B cell (primary cell): ENCODE measurements around the gene HPGD. TPM values are rescaled to one million over a fixed set of nuclear protein-coding genes. Genes with fewer than 3 reads are reported as not detected.
A peak's percentile ranks its signal among the peaks of the same experiment; 100 is the strongest.

Source experiments
- ATAC-seq: fragments of 200-7000 bp; cut with Tn5 transposase; one replicate; pipeline ENCODE4 v1.10.0; 2021; ENCODE audit warnings: low read depth, mild to moderate bottlenecking, moderate number of reproducible peaks, moderate library complexity
- CTCF ChIA-PET: fragments of 350-600 bp; sonication (Branson Sonifier 250); formaldehyde crosslinking; loops from one replicate; lab custom pipeline; 2021; ENCODE audit warnings: antibody characterized with exemption, inconsistent platforms; lab: Charles Lee
- POLR2A ChIA-PET: fragments of 350-600 bp; sonication (Branson Sonifier 250); formaldehyde crosslinking; loops from one replicate; lab custom pipeline; 2021; ENCODE audit warnings: antibody characterized with exemption; lab: Charles Lee
- DNase-seq: peaks from one replicate; pipeline ENCODE4 v3.0.0; 2013
- H2AFZ ChIP-seq: 2 replicates; pipeline ENCODE4 v1.6.1; 2012; ENCODE audit warnings: mild to moderate bottlenecking, low read depth, low read length; ENCODE audit not compliant: insufficient read depth, poor library complexity, severe bottlenecking
- H3K27ac ChIP-seq, 2 donors: 1 replicate in 1 of 2; 2 replicates in 1 of 2; pipeline ENCODE4 v1.5.1; 2012 to 2013; ENCODE audit warnings: low read length in 2 of 2, mild to moderate bottlenecking in 2 of 2, moderate library complexity in 1 of 2
- H3K27me3 ChIP-seq, 4 experiments: fragments of 200-600 bp in 1 of 4; sonication (generic) in 1 of 4; replicated peaks in 1 of 4; 1 replicate in 2 of 4; 2 replicates in 2 of 4; pipeline versions ENCODE4 v1.6.1 to v1.7.0; 2013 to 2016; ENCODE audit warnings: low read length in 3 of 4, mild to moderate bottlenecking in 2 of 4, mixed read lengths in 1 of 4, moderate library complexity in 1 of 4; ENCODE audit not compliant: insufficient read depth in 4 of 4, control insufficient read depth in 3 of 4; ENCODE audit errors: control extremely low read depth in 1 of 4
- H3K36me3 ChIP-seq, 2 experiments: replicated peaks in 1 of 2; 1 replicate in 1 of 2; 2 replicates in 1 of 2; pipeline versions ENCODE4 v1.6.1 to v1.7.1; 2013; ENCODE audit warnings: low read length in 1 of 2; ENCODE audit not compliant: insufficient read depth in 2 of 2, control insufficient read depth in 1 of 2; ENCODE audit errors: control extremely low read depth in 1 of 2, extremely low read depth in 1 of 2
- H3K4me1 ChIP-seq, 2 donors: fragments of 200-600 bp in 1 of 2; sonication (generic) in 1 of 2; 1 replicate in 1 of 2; 2 replicates in 1 of 2; pipeline versions ENCODE4 v1.5.1 to v1.6.1; 2013 to 2017; ENCODE audit warnings: low read length in 2 of 2; ENCODE audit not compliant: control insufficient read depth in 2 of 2, insufficient read depth in 2 of 2
- H3K4me2 ChIP-seq: replicated peaks from 2 replicates; pipeline ENCODE3; 2012; ENCODE audit warnings: mild to moderate bottlenecking, low read depth, low read length; ENCODE audit not compliant: poor library complexity, severe bottlenecking
- H3K4me3 ChIP-seq, 5 experiments: fragments of 200-600 bp in 1 of 5; sonication (generic) in 1 of 5; 1 replicate in 3 of 5; 2 replicates in 2 of 5; pipeline versions ENCODE4 v1.5.1 to v1.7.0; 2011 to 2016; ENCODE audit warnings: low read length in 4 of 5, mild to moderate bottlenecking in 4 of 5, low read depth in 2 of 5, control low read depth in 1 of 5, moderate library complexity in 1 of 5; ENCODE audit not compliant: insufficient read depth in 1 of 5; ENCODE audit errors: control extremely low read depth in 1 of 5, extremely low read depth in 1 of 5
- H3K79me2 ChIP-seq: fragments of 200-600 bp; sonication (generic); one replicate; pipeline ENCODE4 v1.6.0; 2016; ENCODE audit warnings: low read length; ENCODE audit not compliant: control insufficient read depth, insufficient read depth
- H3K9ac ChIP-seq: fragments of 200-600 bp; sonication (generic); 2 replicates; pipeline ENCODE4 v1.6.1; 2017; ENCODE audit warnings: mild to moderate bottlenecking, low read length, moderate library complexity
- H3K9me3 ChIP-seq, 3 donors: one replicate each; pipeline versions ENCODE4 v1.6.1 to v1.7.1; 2013; ENCODE audit warnings: low read length in 2 of 3; ENCODE audit not compliant: control insufficient read depth in 2 of 3, insufficient read depth in 1 of 3; ENCODE audit errors: control extremely low read depth in 1 of 3
- H4K20me1 ChIP-seq: 2 replicates; pipeline ENCODE4 v1.6.0; 2012; ENCODE audit warnings: mild to moderate bottlenecking, low read length; ENCODE audit not compliant: insufficient read depth, control insufficient read depth, poor library complexity, severe bottlenecking
- H3K27ac Mint-ChIP-seq: one replicate; pipeline ENCODE4 v1.8.0; 2021; ENCODE audit warnings: mixed read lengths
- H3K27me3 Mint-ChIP-seq: one replicate; pipeline ENCODE4 v1.8.0; 2021; ENCODE audit warnings: mixed read lengths
- H3K4me1 Mint-ChIP-seq: one replicate; pipeline ENCODE4 v1.8.0; 2021; ENCODE audit warnings: mixed read lengths
- H3K4me3 Mint-ChIP-seq: one replicate; pipeline ENCODE4 v1.8.0; 2021; ENCODE audit warnings: mixed read lengths
- H3K9me3 Mint-ChIP-seq: one replicate; pipeline ENCODE4 v1.8.0; 2022; ENCODE audit warnings: mixed read lengths; ENCODE audit not compliant: insufficient read depth
- CTCF ChIP-seq: fragments of 200-600 bp; IDR thresholded peaks from one replicate; pipeline ENCODE4 v1.8.0; 2022; ENCODE audit warnings: antibody characterized with exemption, mild to moderate bottlenecking
- EZH2 ChIP-seq: IDR thresholded peaks from 2 replicates; pipeline ENCODE4 v1.6.1; 2012; ENCODE audit warnings: borderline replicate concordance, low read depth, mild to moderate bottlenecking, moderate library complexity, low read length; ENCODE audit not compliant: insufficient read depth, poor library complexity, severe bottlenecking
- WGBS: methylation state at CpG from one replicate; pipeline ENCODE4 v1.1.5; 2013; ENCODE audit warnings: missing lambda C conversion rate; ENCODE audit not compliant: insufficient coverage; 5-methylcytosine and 5-hydroxymethylcytosine counted together
- intact Hi-C: fragments of 100-400 bp; cut with micrococcal nuclease; formaldehyde crosslinking; loops from one replicate; pipeline ENCODE4 v1.10.0; 2022
- polyA minus RNA-seq: library from RNA; depleted of rRNA, polyadenylated mRNA; stranded (reverse); fragments of >200 nt; gene quantifications from 2 replicates; pipeline ENCODE4 v1.2.3, GENCODE V29; 2012
- polyA plus RNA-seq: library from polyadenylated mRNA; depleted of rRNA; stranded (reverse); fragments of >200 nt; gene quantifications from 2 replicates; pipeline ENCODE4 v1.2.3, GENCODE V29; 2012
- total RNA-seq, 2 donors: library from RNA; stranded (reverse); fragments of 120-200 nt in 1 of 2; gene quantifications; 1 replicate in 1 of 2; 2 replicates in 1 of 2; pipeline versions ENCODE4 v1.2.3 to v1.2.4, GENCODE V29; 2013 to 2022

HPGD gene
- total RNA-seq (0.63 TPM in 1 of 2 replicates, not detected in the other), polyA plus RNA-seq (0.40 and 0.67 TPM in 2 replicates), polyA minus RNA-seq (1.2 and 1.4 TPM in 2 replicates)
- total RNA-seq (2013): 1.5 TPM

DNA sequence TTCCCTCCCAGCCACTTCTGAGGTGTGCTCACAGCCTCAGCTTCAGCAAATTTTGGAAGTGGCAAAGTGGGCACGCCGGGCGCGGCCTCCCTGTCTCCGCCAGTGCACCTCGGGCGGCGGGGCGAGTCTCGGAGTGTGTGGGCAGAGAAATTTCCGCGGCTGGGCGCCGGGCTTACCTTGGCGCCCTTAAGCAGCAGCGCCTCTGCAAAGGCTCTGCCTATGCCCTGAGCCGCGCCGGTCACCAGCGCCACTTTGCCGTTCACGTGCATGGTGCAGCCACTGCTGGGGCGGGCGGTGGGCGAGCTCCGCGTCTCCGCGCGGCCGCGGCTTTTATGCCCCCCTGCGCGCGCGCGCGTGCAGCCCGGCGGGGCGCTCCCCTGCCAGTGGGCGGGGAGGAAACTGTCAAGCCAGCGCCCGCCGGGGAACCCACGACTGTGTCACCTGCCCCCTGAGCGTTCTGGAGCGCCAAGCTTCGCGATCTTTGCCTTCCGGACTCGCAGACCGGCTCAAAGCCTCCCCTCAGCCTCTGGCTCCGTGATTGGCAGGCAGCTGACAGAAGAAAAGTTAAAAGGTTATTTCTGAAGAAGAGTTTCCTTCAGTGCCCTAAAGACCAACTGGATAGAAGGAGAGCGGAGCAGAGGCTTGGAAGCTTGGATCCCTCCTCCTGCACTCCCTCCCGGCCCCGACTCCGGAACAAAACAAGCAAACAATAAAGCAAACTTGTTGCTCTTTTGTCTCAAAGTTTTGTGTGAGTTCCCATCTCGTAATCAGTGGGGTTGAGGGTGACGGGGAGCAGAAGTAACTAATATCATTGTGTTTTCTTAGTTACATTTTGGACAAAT is at the start of gene HPGD:
Gene HPGD (minus strand): TSS at position 306 of the 842 bp plus-strand sequence. CDS start 37 bp downstream, at position 269.
- under 1% methylated on average over 54 of the region's 60 CpGs for WGBS
- peaks cover 0 to 18% (median 14%) of the 10 kb centered on the region in 4 experiments for H3K27me3 ChIP-seq
- no peak within 1 kb of the TSS for H3K27ac ChIP-seq
- Mint-ChIP-seq H3K27me3 (peaks cover 37% of the 10 kb centered on the region), H3K9me3 (no peaks in the 10 kb centered on the region), H3K4me1 (peaks cover 12% of the 10 kb centered on the region), H3K4me3 (peak within 1 kb of the TSS; percentile 76), H3K27ac (no peak within 1 kb of the TSS)
- ATAC-seq (peak; percentile 69), DNase-seq (peak; percentile 33)
- peak within 1 kb of the TSS; percentile 58 for H2AFZ ChIP-seq
- peak within 1 kb of the TSS; percentile 42 for H3K9ac ChIP-seq
- no peaks in the 10 kb centered on the region for H3K79me2 ChIP-seq
- H3K36me3 ChIP-seq: no peaks in the 10 kb centered on the region
- peaks cover 13 to 16% of the 10 kb centered on the region in 2 donors for H3K4me1 ChIP-seq
- H3K4me3 ChIP-seq: peak within 1 kb of the TSS; percentile 38 to 66 (median 50)
- H3K9me3 ChIP-seq: peaks cover 0 to 1% (median 0%) of the 10 kb centered on the region in 3 donors
- no peaks in the 10 kb centered on the region for H4K20me1 ChIP-seq
- POLR2A ChIA-PET: no interaction called here
- peak within 1 kb of the TSS; percentile 68 for H3K4me2 ChIP-seq
- TF ChIP-seq CTCF: no peak
- no peak for TF ChIP-seq EZH2
- intact Hi-C loops: no loop called here
- CTCF ChIA-PET: no interaction called here

DNA sequence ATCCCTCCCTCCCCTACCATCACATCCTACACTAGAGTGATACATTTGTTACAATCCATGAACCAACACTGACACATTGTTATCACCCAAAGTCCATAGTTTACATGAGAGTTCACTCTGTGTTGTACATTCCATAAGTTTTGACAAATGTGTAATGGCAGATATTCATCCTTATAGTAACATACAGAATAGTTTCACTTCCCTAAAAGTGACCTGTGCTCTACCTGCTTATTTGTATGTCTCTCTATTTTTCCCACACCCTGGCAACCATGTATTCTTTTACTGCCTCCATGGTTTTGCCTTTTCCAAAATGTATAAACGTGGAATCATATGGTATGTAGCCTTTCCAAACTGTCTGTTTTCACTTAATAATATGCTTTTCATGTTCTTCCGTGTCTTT is 42.2 kb upstream of the HPGD start:
- TF ChIP-seq EZH2: no peak
- no peak for TF ChIP-seq CTCF
- no peak overlapping the region for H3K27ac Mint-ChIP-seq
- Histone ChIP-seq H3K4me1 (no peaks in the 10 kb centered on the region), H3K36me3 (no peaks in the 10 kb centered on the region), H3K27me3 (no peaks in the 10 kb centered on the region), H2AFZ (no peak overlapping the region), H3K27ac (no peak overlapping the region), H3K79me2 (no peaks in the 10 kb centered on the region), H3K4me2 (no peak overlapping the region), H3K9ac (no peak overlapping the region), H3K9me3 (no peaks in the 10 kb centered on the region), H4K20me1 (no peaks in the 10 kb centered on the region), H3K4me3 (no peak overlapping the region)
- ChIA-PET CTCF (no interaction called here), POLR2A (no interaction called here)
- no peaks in the 10 kb centered on the region for H3K4me1 Mint-ChIP-seq
- ATAC-seq (no peak), DNase-seq (no peak)
- no CpG with 5 or more reads among the region's 2 CpGs for WGBS
- peaks cover 4% of the 10 kb centered on the region for H3K27me3 Mint-ChIP-seq
- intact Hi-C loops: no loop called here
- H3K4me3 Mint-ChIP-seq: no peak overlapping the region
- no peaks in the 10 kb centered on the region for H3K9me3 Mint-ChIP-seq
